ENCODE measurements around the gene LILRA6.
"Not testable (repeated sequence)": the region's sequence is repeated elsewhere in the genome, so short reads cannot be mapped to it uniquely, and the experiment has no call there.

Gene LILRA6

GRCh38 chr19:54262066-54262465 lies 19.5 kb upstream of the LILRA6 start:
- peak; percentile 13 for DNase-seq

GRCh38 chr19:54257116-54257480 lies 14.5 kb upstream of the LILRA6 start, which contains the start of gene LILRB5:
Gene LILRB5, minus strand, starts transcription at chr19:54257273. Its CDS starts 80 bp downstream, at chr19:54257193.
- no peak for DNase-seq

- DNase-seq, result no peak
Measured at GRCh38 chr19:54256250-54257115, 13.9 kb upstream of the LILRA6 start.

GRCh38 chr19:54255105-54255775 lies 12.7 kb upstream of the LILRA6 start:
- no peak for DNase-seq

GRCh38 chr19:54254195-54254906 lies 11.8 kb upstream of the LILRA6 start:
- no peak for DNase-seq

- no peak for DNase-seq
Measured at GRCh38 chr19:54253331-54254194, 11.0 kb upstream of the LILRA6 start.

- no peak for DNase-seq
Measured at GRCh38 chr19:54252845-54253244, 10.3 kb upstream of the LILRA6 start.

GRCh38 chr19:54252243-54252642 lies 9.7 kb upstream of the LILRA6 start:
- no peak for DNase-seq

- peak; percentile 76 for DNase-seq
Measured at GRCh38 chr19:54248016-54248601, 5.5 kb upstream of the LILRA6 start.

GRCh38 chr19:54247106-54247930 lies 4.7 kb upstream of the LILRA6 start:
- DNase-seq, result no peak

GRCh38 chr19:54245936-54246335 lies 3.3 kb upstream of the LILRA6 start:
- DNase-seq, result no peak

- DNase-seq, result not testable (repeated sequence)
Measured at GRCh38 chr19:54243809-54244208, 1.2 kb upstream of the LILRA6 start.

GRCh38 chr19:54242234-54242633 lies 356 bp downstream of the LILRA6 start:
- not testable (repeated sequence) for DNase-seq

GRCh38 chr19:54240372-54241336 lies 1.9 kb downstream of the LILRA6 start:
- DNase-seq, result not testable (repeated sequence)

GRCh38 chr19:54239491-54240371 lies 2.9 kb downstream of the LILRA6 start:
- not testable (repeated sequence) for DNase-seq

GRCh38 chr19:54233941-54234340 lies 8.6 kb downstream of the LILRA6 start:
- no peak for DNase-seq

GRCh38 chr19:54231077-54231931 lies 11.3 kb downstream of the LILRA6 start:
- peak; percentile 81 for DNase-seq

- no peak for DNase-seq
Measured at GRCh38 chr19:54230031-54230430, 12.6 kb downstream of the LILRA6 start.
